GM12874 (cell line): Measurements from ENCODE around the gene UBB.

ENCODE experiments used
- CTCF ChIP-seq: IDR thresholded peaks from 2 replicates; pipeline ENCODE4 v1.5.1; 2011; ENCODE audit warnings: low read depth, mild to moderate bottlenecking, control low read depth, low read length, moderate library complexity; ENCODE audit not compliant: insufficient read depth

Gene UBB

GRCh38 chr17:16346721-16347271 lies 34.1 kb upstream of the UBB start:
- no peak for TF ChIP-seq CTCF

DNA sequence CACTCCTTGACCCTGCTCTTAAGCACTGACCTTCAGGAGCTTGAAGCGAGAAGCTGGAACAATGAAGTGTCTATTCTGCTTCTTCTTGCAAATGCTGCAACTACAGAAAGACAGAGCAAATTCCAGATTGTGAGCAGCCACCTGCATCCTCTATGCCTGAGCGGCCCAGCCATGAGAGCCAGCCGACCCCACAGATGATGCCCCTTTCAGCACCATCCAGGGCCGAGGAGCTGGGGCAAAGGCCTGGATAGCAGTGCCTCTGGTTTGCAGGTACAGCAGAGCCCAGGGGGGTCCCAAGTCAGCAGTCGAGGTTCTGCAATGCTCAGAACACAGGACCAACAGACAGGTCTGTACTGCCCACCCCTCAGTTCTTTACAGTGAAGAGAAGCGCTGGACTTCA lies 32.3 kb upstream of the UBB start:
- no peak for TF ChIP-seq CTCF

GRCh38 chr17:16349431-16349830 lies 31.5 kb upstream of the UBB start:
- no peak for TF ChIP-seq CTCF

- TF ChIP-seq CTCF = no peak
Observed at GRCh38 chr17:16351831-16352230, 29.1 kb upstream of the UBB start.

DNA sequence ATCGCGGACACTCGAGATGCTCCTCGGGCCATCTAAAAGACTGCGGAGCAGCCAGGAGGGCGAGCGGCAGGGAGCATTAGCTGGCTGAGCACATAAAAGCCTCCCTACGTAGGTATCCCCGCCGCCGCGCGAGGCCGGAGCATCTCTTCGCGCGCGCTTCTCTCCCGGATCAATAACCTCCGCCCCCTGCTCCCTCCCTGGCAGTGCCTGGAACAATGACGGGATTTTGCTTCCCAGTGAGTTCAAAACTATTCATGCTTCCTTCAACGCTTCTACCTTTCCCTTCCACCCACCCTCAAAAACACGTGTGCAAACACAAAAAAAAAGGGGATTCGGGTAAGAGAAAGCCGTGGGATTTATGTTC lies 28.6 kb upstream of the UBB start:
- TF ChIP-seq CTCF = no peak

GRCh38 chr17:16352667-16353316 lies 28.1 kb upstream of the UBB start:
- TF ChIP-seq CTCF = no peak

DNA sequence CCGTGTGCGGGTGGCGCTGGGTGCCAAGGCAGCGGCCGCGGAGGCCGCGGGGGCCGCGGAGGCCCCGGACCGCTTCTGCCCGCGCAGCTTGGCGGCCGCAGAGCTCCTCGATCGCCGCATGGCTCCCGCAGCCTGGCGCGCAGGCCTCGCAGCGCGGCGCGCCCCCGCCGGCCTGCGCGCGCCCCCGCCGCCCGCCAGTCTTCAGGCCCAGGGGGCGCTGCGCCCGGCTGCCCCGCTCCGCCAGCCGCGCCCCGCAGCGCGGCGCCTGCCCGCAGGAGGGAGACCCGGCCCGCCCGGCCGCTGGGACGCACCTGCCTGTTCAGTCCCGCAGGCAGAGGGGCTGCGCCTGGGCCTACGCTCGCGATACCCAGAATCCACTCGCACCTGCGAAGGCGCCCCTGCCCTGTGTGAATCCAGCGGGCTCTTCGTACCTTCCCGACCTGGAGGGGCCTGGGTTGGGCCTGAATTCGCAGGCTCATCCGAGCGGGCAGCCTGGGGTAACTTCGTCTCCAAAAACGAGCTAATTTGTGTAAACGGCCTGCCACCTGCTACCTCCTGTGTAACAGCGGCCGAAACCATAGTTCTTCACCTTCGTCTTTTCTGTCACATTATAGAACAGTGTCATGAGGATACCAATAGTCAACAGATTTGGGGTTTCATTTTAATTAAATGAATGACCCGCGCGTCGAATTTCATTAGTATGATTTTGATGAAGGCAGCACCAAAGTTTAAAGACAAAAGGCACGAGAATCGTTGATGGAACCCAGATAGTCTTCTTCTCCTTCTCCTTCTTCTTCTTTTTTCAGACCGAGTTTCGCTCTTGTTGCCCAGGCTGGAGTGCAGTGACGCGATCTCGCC lies 27.3 kb upstream of the UBB start, which contains the start of gene CENPV:
Gene CENPV (minus strand): TSS at position 153 of the 858 bp plus-strand sequence. CDS start 33 bp downstream, at position 120.
- no peak for TF ChIP-seq CTCF
